Sigmoid colon (tissue), 4 donors: Measurements from ENCODE around the gene FAM185A.
"Not testable (repeated sequence)": the region's sequence is repeated elsewhere in the genome, so short reads cannot be mapped to it uniquely, and the experiment has no call there.

Experiments used
- POLR2A ChIP-seq, 2 donors: fragments of 450-650 bp; IDR thresholded peaks; one replicate each; pipeline ENCODE4 v1.6.1; 2016; ENCODE audit warnings: antibody characterized with exemption in 2 of 2, mild to moderate bottlenecking in 2 of 2, moderate library complexity in 2 of 2
- POLR2AphosphoS5 ChIP-seq, 4 donors: sonication (generic); formaldehyde crosslinking; IDR thresholded peaks; one replicate each; pipeline ENCODE4 v1.6.1; 2017; ENCODE audit warnings: antibody characterized with exemption in 4 of 4
- TF ChIP-seq, protein P1 (sequence below), 4 experiments: fragments of 450-650 bp in 3 of 4; fragments of 200-600 bp in 1 of 4; IDR thresholded peaks; one replicate each; pipeline ENCODE4 v1.5.1; 2016 to 2019; ENCODE audit warnings: antibody characterized with exemption in 4 of 4, mild to moderate bottlenecking in 3 of 4, moderate library complexity in 2 of 4

- TF ChIP-seq, protein P1, sequence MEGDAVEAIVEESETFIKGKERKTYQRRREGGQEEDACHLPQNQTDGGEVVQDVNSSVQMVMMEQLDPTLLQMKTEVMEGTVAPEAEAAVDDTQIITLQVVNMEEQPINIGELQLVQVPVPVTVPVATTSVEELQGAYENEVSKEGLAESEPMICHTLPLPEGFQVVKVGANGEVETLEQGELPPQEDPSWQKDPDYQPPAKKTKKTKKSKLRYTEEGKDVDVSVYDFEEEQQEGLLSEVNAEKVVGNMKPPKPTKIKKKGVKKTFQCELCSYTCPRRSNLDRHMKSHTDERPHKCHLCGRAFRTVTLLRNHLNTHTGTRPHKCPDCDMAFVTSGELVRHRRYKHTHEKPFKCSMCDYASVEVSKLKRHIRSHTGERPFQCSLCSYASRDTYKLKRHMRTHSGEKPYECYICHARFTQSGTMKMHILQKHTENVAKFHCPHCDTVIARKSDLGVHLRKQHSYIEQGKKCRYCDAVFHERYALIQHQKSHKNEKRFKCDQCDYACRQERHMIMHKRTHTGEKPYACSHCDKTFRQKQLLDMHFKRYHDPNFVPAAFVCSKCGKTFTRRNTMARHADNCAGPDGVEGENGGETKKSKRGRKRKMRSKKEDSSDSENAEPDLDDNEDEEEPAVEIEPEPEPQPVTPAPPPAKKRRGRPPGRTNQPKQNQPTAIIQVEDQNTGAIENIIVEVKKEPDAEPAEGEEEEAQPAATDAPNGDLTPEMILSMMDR (IDR thresholded peaks at IDR 0.05) = not testable (repeated sequence)
- TF ChIP-seq POLR2A, POLR2AphosphoS5 (IDR thresholded peaks at IDR 0.05): not testable (repeated sequence)
Measured at GRCh38 chr7:102743861-102744260, 4.9 kb upstream of the FAM185A start.
